ENCODE results near the gene SNX8. TPM values are rescaled to one million over a fixed set of nuclear protein-coding genes. Genes with fewer than 3 reads are reported as not detected.

SNX8 gene
- total RNA-seq, 1 experiment from 2014 or later = 139 TPM

DNA sequence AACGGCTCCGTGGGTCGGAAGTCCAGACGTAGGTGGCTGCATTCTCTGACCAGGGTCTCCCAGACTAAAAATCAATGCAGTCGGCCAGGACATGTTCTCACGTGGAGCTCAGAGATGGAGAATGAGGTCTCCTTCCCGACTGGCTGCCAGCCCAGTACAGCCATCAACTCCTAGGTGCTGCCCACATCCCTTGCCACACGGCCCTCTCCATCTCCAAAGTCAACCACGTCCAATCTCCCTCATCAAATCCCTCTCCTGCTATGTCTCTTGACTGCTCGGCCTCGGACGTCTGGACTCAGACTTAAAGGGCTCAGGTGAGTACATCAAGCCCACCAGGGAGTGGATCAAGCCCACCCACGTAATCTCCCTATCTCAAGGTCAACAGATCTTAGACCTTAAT is 88.4 kb downstream of the SNX8 start:
- Histone ChIP-seq H3K4me1 (ENCODE audit: control insufficient read depth, insufficient read depth, low read length) (no peaks in the 10 kb centered on the region), H3K4me3 (ENCODE audit: low read depth in 2 of 2, low read length in 2 of 2) (no peak overlapping the region), H3K9me3 (ENCODE audit: control insufficient read depth, insufficient read depth, low read depth, low read length) (no peaks in the 10 kb centered on the region), H3K27ac (ENCODE audit: low read length) (no peak overlapping the region), H3K27me3 (ENCODE audit: control insufficient read depth, insufficient read depth, low read length) (no peaks in the 10 kb centered on the region), H3K36me3 (ENCODE audit: control insufficient read depth, insufficient read depth, low read length) (peaks cover 7% of the 10 kb centered on the region)
- in situ Hi-C loops (cut with HindIII; ENCODE audit: low pct_unique_long_range_greater_than_20kb, low sequenced_read_pairs) (no loop called here), intact Hi-C loops (cut with micrococcal nuclease; ENCODE audit: unreplicated experiment) (no loop called here)
- ATAC-seq = no peak
- no peak for DNase-seq (ENCODE audit: low read depth, low spot score)
- ChIA-PET POLR2A (no interaction called here), CTCF (no interaction called here)
- no TSS peak for BruUV-seq (replicated peaks)
- TF ChIP-seq POLR2AphosphoS5 (IDR thresholded peaks at IDR 0.05; ENCODE audit: low read depth, low read length) = no peak
- no peak for TF ChIP-seq TCF7L2 (IDR thresholded peaks at IDR 0.05; ENCODE audit: low read depth, low read length)
- TF ChIP-seq, protein P1, sequence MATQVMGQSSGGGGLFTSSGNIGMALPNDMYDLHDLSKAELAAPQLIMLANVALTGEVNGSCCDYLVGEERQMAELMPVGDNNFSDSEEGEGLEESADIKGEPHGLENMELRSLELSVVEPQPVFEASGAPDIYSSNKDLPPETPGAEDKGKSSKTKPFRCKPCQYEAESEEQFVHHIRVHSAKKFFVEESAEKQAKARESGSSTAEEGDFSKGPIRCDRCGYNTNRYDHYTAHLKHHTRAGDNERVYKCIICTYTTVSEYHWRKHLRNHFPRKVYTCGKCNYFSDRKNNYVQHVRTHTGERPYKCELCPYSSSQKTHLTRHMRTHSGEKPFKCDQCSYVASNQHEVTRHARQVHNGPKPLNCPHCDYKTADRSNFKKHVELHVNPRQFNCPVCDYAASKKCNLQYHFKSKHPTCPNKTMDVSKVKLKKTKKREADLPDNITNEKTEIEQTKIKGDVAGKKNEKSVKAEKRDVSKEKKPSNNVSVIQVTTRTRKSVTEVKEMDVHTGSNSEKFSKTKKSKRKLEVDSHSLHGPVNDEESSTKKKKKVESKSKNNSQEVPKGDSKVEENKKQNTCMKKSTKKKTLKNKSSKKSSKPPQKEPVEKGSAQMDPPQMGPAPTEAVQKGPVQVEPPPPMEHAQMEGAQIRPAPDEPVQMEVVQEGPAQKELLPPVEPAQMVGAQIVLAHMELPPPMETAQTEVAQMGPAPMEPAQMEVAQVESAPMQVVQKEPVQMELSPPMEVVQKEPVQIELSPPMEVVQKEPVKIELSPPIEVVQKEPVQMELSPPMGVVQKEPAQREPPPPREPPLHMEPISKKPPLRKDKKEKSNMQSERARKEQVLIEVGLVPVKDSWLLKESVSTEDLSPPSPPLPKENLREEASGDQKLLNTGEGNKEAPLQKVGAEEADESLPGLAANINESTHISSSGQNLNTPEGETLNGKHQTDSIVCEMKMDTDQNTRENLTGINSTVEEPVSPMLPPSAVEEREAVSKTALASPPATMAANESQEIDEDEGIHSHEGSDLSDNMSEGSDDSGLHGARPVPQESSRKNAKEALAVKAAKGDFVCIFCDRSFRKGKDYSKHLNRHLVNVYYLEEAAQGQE (IDR thresholded peaks at IDR 0.05; ENCODE audit: insufficient read depth in 1 of 2, low read depth in 2 of 2, low read length in 1 of 2) = no peak
- TF ChIP-seq SIN3A (IDR thresholded peaks at IDR 0.05; ENCODE audit: borderline replicate concordance, insufficient read depth, low read depth, low read length) = no peak
- TF ChIP-seq, protein P2, sequence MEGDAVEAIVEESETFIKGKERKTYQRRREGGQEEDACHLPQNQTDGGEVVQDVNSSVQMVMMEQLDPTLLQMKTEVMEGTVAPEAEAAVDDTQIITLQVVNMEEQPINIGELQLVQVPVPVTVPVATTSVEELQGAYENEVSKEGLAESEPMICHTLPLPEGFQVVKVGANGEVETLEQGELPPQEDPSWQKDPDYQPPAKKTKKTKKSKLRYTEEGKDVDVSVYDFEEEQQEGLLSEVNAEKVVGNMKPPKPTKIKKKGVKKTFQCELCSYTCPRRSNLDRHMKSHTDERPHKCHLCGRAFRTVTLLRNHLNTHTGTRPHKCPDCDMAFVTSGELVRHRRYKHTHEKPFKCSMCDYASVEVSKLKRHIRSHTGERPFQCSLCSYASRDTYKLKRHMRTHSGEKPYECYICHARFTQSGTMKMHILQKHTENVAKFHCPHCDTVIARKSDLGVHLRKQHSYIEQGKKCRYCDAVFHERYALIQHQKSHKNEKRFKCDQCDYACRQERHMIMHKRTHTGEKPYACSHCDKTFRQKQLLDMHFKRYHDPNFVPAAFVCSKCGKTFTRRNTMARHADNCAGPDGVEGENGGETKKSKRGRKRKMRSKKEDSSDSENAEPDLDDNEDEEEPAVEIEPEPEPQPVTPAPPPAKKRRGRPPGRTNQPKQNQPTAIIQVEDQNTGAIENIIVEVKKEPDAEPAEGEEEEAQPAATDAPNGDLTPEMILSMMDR (IDR thresholded peaks at IDR 0.05) = no peak

DNA sequence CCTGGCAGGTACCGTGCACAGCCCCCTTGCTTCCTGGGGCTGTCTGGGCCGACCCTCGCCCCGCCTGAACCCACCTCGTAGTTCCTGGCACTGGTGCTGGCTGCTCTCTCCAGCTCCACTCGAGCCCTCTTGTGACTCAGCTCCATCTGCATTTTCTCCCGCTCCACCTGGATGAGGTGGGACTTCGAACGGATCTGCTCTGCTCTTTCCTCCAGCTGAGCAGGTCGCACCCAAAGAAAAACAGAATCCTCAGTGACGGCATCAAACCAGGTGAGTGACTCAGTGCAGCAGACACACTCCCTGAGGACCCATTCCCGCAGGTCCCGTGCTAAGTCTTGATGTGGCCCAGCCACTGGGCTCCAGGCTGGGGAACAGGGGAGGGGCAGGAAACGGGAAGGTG is 88.9 kb downstream of the SNX8 start:
- Histone ChIP-seq H3K36me3 (ENCODE audit: control insufficient read depth, insufficient read depth, low read length) (peaks cover 7% of the 10 kb centered on the region), H3K27ac (ENCODE audit: low read length) (no peak overlapping the region), H3K4me1 (ENCODE audit: control insufficient read depth, insufficient read depth, low read length) (no peaks in the 10 kb centered on the region), H3K4me3 (ENCODE audit: low read depth in 2 of 2, low read length in 2 of 2) (no peak overlapping the region), H3K9me3 (ENCODE audit: control insufficient read depth, insufficient read depth, low read depth, low read length) (no peaks in the 10 kb centered on the region), H3K27me3 (ENCODE audit: control insufficient read depth, insufficient read depth, low read length) (no peaks in the 10 kb centered on the region)
- BruUV-seq (replicated peaks) = no TSS peak
- no peak for TF ChIP-seq TCF7L2 (IDR thresholded peaks at IDR 0.05; ENCODE audit: low read depth, low read length)
- TF ChIP-seq, protein P1 (IDR thresholded peaks at IDR 0.05; ENCODE audit: insufficient read depth in 1 of 2, low read depth in 2 of 2, low read length in 1 of 2) = no peak
- TF ChIP-seq SIN3A (IDR thresholded peaks at IDR 0.05; ENCODE audit: borderline replicate concordance, insufficient read depth, low read depth, low read length) = no peak
- no peak for TF ChIP-seq POLR2AphosphoS5 (IDR thresholded peaks at IDR 0.05; ENCODE audit: low read depth, low read length)
- TF ChIP-seq, protein P2 (IDR thresholded peaks at IDR 0.05) = no peak
- ChIA-PET POLR2A (no interaction called here), CTCF (no interaction called here)
- no peak for DNase-seq (ENCODE audit: low read depth, low spot score)
- ATAC-seq = no peak
- in situ Hi-C loops (cut with HindIII; ENCODE audit: low pct_unique_long_range_greater_than_20kb, low sequenced_read_pairs) = no loop called here
- intact Hi-C loops (cut with micrococcal nuclease; ENCODE audit: unreplicated experiment) = no loop called here
